Activated CD4-positive, CD25-positive, alpha-beta regulatory T cell treated with anti-CD3 and anti-CD28 coated beads, Interleukin-2, amount 50 U/mL, for 72 hours (primary cell): ENCODE measurements around the gene MACROD1.

Source experiments
- DNase-seq: peaks from one replicate; pipeline ENCODE4 v3.0.0; 2021

Gene MACROD1, protein sequence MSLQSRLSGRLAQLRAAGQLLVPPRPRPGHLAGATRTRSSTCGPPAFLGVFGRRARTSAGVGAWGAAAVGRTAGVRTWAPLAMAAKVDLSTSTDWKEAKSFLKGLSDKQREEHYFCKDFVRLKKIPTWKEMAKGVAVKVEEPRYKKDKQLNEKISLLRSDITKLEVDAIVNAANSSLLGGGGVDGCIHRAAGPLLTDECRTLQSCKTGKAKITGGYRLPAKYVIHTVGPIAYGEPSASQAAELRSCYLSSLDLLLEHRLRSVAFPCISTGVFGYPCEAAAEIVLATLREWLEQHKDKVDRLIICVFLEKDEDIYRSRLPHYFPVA

GRCh38 chr11:64165842-64166635 lies at the start of gene MACROD1:
Gene MACROD1 (minus strand): TSS chr11:64166113. CDS start chr11:64165994, 119 bp downstream.
- peak; percentile 78 for DNase-seq

DNA sequence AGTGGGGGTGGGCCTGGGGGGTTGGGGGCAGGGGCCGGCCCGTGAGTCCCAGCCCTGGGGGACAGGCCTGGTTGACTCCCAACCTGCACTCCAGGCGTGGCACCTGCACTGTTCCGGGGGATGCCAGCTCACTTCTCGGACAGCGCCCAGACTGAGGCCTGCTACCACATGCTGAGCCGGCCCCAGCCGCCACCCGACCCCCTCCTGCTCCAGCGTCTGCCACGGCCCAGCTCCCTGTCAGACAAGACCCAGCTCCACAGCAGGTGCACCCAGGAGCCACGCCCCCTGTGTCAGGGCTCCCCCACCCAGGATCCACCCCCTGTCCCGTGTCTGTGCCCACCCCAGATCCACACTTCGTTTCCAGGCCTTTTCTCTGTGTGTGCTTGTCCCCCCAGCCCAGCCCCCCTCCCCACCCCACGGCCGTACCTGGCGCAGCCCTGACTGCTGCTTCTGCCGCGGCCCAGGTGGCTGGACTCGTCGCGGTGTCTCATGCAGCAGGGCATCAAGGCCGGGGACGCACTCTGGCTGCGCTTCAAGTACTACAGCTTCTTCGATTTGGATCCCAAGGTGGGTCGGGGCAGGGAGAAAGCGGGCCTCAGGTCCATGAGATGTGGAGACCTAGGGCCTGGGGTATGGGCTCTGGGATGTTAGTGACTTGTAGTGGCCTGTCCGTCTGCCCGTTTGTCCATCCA lies 45.4 kb upstream of the MACROD1 start:
- no peak for DNase-seq

DNA sequence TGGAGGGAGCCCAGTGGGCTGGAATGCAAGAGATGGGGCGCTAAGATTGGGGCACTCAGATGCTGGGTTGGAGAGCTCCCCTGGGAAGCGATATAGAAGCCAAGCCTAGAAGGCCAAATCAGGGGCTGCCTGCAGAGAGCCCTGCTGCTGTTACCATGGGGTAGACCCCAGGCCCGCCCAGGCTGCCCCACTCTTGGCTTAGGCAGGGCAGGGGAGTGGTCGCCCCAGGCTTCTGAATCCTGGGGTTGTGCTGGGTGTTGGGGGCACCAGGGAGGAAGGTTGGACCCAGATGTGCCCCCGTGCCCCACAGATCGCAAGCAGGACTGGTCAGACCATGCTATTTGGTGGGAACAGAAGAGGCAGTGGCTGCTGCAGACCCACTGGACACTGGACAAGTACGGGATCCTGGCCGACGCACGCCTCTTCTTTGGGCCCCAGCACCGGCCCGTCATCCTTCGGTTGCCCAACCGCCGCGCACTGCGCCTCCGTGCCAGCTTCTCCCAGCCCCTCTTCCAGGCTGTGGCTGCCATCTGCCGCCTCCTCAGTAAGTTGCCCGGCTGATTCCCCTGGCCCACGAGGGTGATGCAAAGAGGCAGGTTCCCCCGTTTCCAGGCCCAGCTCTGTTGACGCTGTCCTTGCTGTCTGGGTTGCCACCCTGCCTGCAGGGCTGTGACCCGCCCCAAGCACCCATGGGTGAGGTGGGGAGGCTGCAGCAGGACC lies 44.5 kb upstream of the MACROD1 start:
- DNase-seq = no peak

GRCh38 chr11:64209563-64209843 lies 43.6 kb upstream of the MACROD1 start:
- no peak for DNase-seq

DNA sequence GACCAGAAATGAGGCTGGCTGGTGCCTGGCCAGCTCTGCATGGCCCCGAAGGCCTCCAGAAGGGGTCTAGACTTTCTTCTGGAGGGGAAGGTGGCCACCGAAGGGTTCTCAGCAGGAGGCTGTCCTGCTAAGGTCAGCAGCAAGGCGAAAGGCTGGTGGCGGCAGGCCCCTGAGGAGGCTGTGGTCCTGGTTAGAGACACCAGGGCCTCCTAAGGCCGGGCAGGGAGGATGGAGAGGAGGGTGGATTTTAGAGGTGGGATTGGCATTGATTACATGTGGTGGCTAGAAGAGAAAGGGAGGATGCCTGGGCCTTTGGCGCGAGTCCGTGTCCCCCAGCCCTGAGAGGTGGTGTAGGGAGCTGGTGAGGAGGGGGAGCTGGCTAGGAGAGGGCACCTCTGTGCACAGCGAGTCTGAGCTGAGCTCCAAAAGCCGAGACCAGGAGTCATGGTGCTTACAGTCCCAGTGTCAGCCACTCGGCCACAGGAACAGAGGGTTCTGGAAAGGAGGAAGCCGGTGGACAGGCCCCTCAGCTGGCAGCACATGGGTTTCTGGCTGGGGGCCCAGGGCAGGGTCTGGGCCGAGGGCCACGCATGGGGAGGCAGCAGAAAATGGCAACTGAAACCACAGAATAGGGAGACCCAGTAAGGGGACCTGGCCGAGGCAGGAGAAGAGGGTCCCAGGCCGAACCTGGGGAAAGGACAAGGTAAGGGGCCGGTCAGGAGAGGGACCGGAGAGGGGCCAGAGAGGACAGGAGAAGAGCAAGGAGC lies 43.1 kb upstream of the MACROD1 start:
- DNase-seq = no peak

- DNase-seq = no peak
Observed at GRCh38 chr11:64208086-64208795, 42.3 kb upstream of the MACROD1 start.

- peak; percentile 76 for DNase-seq
Observed at GRCh38 chr11:64207256-64208085, 41.6 kb upstream of the MACROD1 start.

DNA sequence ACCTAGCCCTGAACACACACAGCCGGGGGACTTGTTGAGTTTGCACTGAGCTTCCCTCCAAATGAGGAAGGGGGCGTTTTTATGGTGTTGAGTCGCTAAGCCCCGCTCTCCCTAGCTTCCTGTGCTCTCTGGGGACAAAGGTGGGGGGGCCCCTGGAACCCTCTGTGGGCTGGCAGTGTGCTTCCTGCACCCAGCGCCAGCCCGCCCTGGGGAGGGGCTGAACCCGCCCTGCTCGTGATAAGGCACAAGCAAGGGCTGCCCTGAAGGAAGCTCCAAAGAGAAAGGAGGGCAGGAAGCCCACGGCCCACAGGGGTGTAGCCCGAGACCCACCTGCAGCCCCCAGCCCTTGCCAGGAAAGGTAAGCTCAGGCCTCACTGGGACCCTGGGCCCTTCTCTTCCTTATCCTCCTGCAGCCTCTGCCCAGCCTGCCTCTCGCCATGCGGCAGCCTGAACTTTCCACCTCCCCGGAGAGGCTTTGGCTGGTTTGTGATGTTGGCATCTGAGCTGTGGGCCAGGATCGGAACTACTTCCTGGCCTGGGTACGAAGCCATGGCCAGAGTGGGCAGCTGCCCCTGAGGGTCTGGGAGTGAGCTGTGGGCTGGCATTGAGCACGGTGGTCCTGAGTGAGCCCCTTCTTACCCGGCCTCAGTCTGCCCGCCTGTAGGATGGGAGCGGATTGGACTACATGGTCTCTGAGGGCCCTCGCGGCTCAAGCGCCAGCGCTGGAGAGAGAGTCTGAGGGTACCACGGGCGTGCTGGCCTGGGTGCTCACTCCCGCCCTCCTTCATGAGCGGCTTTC lies 40.7 kb upstream of the MACROD1 start, which contains the start of gene FERMT3:
Gene FERMT3, plus strand, starts transcription at position 265 of the 799 bp plus-strand sequence. CDS start 644 bp downstream, outside the sequence.
- peak; percentile 65 for DNase-seq

DNA sequence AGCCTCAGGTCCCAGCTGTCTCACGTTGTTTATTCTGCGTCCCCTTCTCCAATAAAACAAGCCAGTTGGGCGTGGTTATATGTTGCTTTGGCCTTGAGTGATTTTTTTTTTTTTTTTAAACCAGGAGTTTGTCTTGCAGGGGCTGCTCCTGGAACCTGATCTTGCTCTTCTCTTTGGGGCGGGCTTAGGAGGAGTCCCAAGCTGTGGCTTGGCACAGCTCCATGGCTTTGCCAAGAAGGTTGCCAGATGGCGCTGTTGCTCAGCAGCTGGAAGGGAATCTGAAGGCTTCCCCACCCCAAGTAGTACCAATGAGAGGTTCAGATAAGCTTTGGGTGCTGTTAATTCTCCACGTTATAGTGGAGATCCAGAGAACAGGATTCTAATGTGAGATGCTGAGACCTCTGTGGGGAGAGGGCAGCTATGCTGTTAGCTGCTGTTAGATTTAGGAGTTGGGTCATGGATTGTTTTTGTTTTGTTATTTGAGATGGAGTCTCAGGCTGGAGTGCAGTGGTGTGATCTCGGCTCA lies 38.6 kb upstream of the MACROD1 start:
- DNase-seq = peak; percentile 55

DNA sequence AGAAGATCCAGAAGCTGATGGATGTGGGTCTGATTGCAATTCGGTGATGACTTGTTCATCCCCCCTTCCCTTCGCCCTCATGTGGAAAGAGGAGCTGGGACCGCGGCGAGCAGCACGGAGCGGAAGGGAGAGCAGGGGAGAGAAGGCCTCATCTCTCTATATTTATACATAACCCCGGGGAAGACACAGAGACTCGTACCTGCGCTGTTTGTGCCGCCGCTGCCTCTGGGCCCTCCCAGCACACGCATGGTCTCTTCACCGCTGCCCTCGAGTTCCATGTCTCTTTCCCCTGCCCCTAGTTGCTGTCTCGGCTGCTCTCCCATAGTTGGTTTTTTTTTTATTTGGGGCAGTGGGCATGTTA lies 38.1 kb upstream of the MACROD1 start:
- no peak for DNase-seq

DNA sequence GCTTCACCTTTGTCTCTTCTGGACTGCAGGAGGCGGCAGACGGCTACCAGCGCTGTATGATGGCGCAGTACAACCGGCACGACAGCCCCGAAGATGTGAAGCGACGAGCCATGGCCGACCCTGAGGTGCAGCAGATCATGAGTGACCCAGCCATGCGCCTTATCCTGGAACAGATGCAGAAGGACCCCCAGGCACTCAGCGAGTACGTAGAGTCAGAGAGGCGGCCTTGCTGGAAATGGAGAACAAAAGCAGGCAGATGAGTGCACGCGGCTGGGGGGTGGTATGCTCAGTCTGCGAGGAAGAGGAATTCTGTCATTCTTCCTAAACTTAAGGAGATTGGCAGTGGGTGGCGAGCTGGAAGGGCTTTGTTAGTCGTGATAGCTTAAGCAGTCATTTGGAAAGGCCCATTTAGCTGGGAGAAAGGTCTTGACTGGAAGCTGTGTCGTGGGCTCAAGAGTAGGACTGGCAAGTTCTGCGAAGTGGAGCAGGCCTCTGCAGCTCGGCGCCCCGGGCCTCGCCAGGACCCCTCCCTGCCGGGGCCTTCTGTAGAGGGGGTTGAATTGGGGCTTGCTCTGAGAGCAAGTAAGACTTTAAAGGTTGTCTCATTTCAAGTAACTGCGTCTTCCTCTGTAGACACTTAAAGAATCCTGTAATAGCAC lies 37.6 kb upstream of the MACROD1 start:
- no peak for DNase-seq

- DNase-seq = no peak
Observed at GRCh38 chr11:64202992-64203391, 37.1 kb upstream of the MACROD1 start.

GRCh38 chr11:64201543-64201942 lies 35.6 kb upstream of the MACROD1 start:
- DNase-seq = no peak

GRCh38 chr11:64198511-64198910 lies 32.6 kb upstream of the MACROD1 start:
- no peak for DNase-seq

DNA sequence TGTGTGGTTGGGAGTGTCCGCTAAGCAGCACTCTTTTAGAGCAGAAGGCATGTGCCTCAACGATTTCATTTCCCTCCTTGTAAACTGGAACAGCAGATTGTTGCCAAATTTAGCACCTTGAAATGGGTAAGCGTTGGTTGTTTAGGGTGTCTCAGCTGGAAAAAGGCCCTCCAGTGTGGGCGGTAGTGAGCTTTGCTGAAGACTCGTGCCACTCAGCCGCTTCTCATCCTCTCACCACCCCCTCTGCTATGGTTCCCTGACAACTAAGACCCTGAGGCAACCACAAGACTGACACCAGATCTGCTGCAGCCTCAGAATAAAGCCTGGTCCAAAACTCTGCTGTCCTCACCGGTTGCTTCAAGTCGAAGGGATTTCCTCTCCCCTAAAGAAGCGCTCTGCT lies 30.7 kb upstream of the MACROD1 start:
- no peak for DNase-seq

DNA sequence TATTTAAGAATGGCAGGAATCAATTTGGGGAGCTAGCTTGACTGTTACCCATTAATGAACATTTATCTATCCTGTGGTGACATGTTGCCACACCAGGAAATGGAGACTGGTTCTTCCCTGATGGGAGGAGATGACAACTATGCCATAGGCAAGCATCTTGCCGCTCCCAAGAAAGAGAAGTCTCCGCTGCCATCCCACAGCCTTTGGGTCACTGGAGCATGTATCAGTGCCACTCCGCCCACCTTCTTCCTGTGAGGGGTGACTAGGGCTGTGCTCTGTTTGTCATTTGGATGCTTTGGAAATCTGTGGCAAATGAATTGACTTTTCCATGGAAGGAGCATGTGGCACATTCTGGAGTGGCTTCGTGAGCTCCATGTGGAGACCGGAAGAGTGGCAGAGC lies 26.5 kb upstream of the MACROD1 start:
- no peak for DNase-seq

DNA sequence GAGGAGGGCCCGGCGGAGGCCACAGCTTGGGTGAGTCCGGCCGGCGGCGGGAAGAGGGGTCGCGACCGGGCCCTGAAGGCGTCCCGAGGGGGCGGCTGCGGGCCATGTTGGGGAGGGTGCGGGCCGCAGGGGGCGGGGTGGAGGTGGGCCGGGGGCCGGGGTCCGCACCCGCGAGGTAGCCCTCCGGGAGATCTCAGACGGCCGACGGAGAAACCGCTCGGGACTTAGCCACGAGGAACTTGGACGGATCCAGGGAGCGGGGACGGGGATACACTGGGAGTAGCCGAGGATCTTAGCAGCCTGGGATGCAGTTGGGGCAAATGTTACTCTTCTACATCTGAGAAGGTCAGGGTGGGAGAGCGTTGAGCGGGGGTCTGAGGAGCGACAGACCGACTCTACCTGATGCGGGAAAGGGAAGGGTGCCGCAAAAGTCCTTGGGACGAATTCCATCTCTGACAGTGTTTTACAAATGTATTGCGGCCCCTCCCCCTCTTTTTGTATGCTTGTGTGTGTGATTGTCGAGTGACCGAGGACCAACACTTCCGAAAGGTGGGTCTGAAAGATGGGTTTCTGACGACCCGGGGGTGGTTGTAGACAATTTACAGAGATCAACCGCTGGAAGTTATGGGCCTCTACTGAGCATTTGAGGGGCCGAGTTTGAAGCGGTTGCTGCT lies 20.7 kb upstream of the MACROD1 start:
- peak; percentile 47 for DNase-seq

GRCh38 chr11:64185693-64186491 lies 20.0 kb upstream of the MACROD1 start, which contains the start of gene STIP1:
Gene STIP1 (plus strand): TSS chr11:64186171. CDS start chr11:64186262, 91 bp downstream.
- peak; percentile 97 for DNase-seq
